ENCODE results near the gene RWDD2A.
A peak's percentile ranks its signal among the peaks of the same experiment; 100 is the strongest.

RWDD2A gene

GRCh38 chr6:83199173-83199862 lies 6.2 kb downstream of the RWDD2A start:
- no peak for DNase-seq

- DNase-seq, result no peak
These were observed 6.7 kb downstream of the RWDD2A start for GRCh38 chr6:83199863-83200225.

GRCh38 chr6:83202031-83202430 lies 8.9 kb downstream of the RWDD2A start:
- DNase-seq, result no peak

GRCh38 chr6:83215131-83216047 lies 22.2 kb downstream of the RWDD2A start:
- DNase-seq, result peak; percentile 68

- DNase-seq, result no peak
These were observed 23.6 kb downstream of the RWDD2A start for GRCh38 chr6:83216806-83217205.

- no peak for DNase-seq
These were observed 25.5 kb downstream of the RWDD2A start for GRCh38 chr6:83218646-83219045.

GRCh38 chr6:83220121-83220520 lies 27.0 kb downstream of the RWDD2A start:
- no peak for DNase-seq

GRCh38 chr6:83221276-83221675 lies 28.1 kb downstream of the RWDD2A start:
- no peak for DNase-seq

GRCh38 chr6:83221889-83222479 lies 28.8 kb downstream of the RWDD2A start:
- no peak for DNase-seq

- no peak for DNase-seq
These were observed 33.4 kb downstream of the RWDD2A start for GRCh38 chr6:83226517-83226916.

- DNase-seq, result no peak
These were observed 38.0 kb downstream of the RWDD2A start for GRCh38 chr6:83231146-83231545.

- no peak for DNase-seq
These were observed 54.3 kb downstream of the RWDD2A start for GRCh38 chr6:83247471-83247870.
